OCI-LY1 (cell line): ENCODE data around the gene SMIM1.

Source experiments
- H2AFZ ChIP-seq: fragments of 200-600 bp; sonication (generic), shearing (Covaris generic); 2 replicates; pipeline ENCODE4 v1.6.0; 2014; ENCODE audit warnings: antibody characterized with exemption, mild to moderate bottlenecking, low read length
- H3F3A ChIP-seq: fragments of 200-600 bp; sonication (generic), shearing (Covaris generic); 2 replicates; pipeline ENCODE4 v1.6.0; 2014; ENCODE audit warnings: mild to moderate bottlenecking, antibody characterized with exemption, low read length, moderate library complexity; ENCODE audit not compliant: insufficient read depth
- H3K27ac ChIP-seq: fragments of 200-600 bp; sonication (generic); 2 replicates; pipeline ENCODE4 v1.5.1; 2014; ENCODE audit warnings: low read length, mixed run types, mild to moderate bottlenecking, low read depth; ENCODE audit not compliant: poor library complexity, severe bottlenecking
- H3K27me3 ChIP-seq: fragments of 200-600 bp; sonication (generic); 2 replicates; pipeline ENCODE4 v1.6.0; 2014; ENCODE audit warnings: antibody characterized with exemption, mild to moderate bottlenecking, low read length, moderate library complexity; ENCODE audit not compliant: insufficient read depth
- H3K36me3 ChIP-seq: fragments of 200-600 bp; sonication (generic); 2 replicates; pipeline ENCODE4 v1.6.1; 2014; ENCODE audit warnings: mild to moderate bottlenecking, antibody characterized with exemption, low read length, moderate library complexity, mixed read lengths; ENCODE audit not compliant: insufficient read depth
- H3K4me1 ChIP-seq: fragments of 200-600 bp; sonication (generic); 2 replicates; pipeline ENCODE4 v1.5.1; 2014; ENCODE audit warnings: mild to moderate bottlenecking, low read length, moderate library complexity; ENCODE audit not compliant: insufficient read depth, severe bottlenecking
- H3K4me2 ChIP-seq: fragments of 200-600 bp; sonication (generic), shearing (Covaris generic); 2 replicates; pipeline ENCODE4 v1.6.1; 2014; ENCODE audit warnings: low read length
- H3K4me3 ChIP-seq: fragments of 200-600 bp; sonication (generic); 2 replicates; pipeline ENCODE4 v1.5.1; 2014; ENCODE audit warnings: low read length, low read depth, mild to moderate bottlenecking, mixed read lengths; ENCODE audit not compliant: poor library complexity, severe bottlenecking
- H3K79me2 ChIP-seq: fragments of 200-600 bp; shearing (Covaris generic); 2 replicates; pipeline ENCODE4 v1.6.1; 2016; ENCODE audit warnings: mixed run types, low read length, mixed read lengths; ENCODE audit not compliant: insufficient read depth
- H3K9ac ChIP-seq: fragments of 200-600 bp; sonication (generic), shearing (Covaris generic); 2 replicates; pipeline ENCODE4 v1.6.1; 2014; ENCODE audit warnings: mild to moderate bottlenecking, low read length, mixed read lengths
- H3K9me2 ChIP-seq: fragments of 200-600 bp; sonication (generic), shearing (Covaris generic); 2 replicates; pipeline ENCODE4 v1.6.1; 2014; ENCODE audit warnings: low read depth, mild to moderate bottlenecking, low read length, mixed read lengths
- H3K9me3 ChIP-seq: fragments of 200-600 bp; shearing (Covaris generic); 2 replicates; pipeline ENCODE4 v1.6.1; 2014; ENCODE audit warnings: low read length, mixed read lengths
- H4K20me1 ChIP-seq: fragments of 200-600 bp; sonication (generic), shearing (Covaris generic); 2 replicates; pipeline ENCODE4 v1.6.0; 2016; ENCODE audit warnings: mild to moderate bottlenecking, low read length; ENCODE audit not compliant: insufficient read depth
- CTCF ChIP-seq: fragments of 200-600 bp; sonication (generic), shearing (Covaris generic); IDR thresholded peaks from 2 replicates; pipeline ENCODE4 v1.5.1; 2017; ENCODE audit warnings: mild to moderate bottlenecking, antibody characterized with exemption, low read length, moderate library complexity, mixed read lengths
- EZH2 ChIP-seq: fragments of 200-600 bp; sonication (generic), shearing (Covaris generic); IDR thresholded peaks from 2 replicates; pipeline ENCODE4 v1.8.0; 2017; ENCODE audit warnings: borderline replicate concordance, mixed run types, mild to moderate bottlenecking, antibody characterized with exemption, low read length, moderate library complexity, mixed read lengths

SMIM1 gene

GRCh38 chr1:3776231-3776961 is 3.8 kb downstream of the SMIM1 start:
- H3F3A ChIP-seq: no peaks in the 10 kb centered on the region
- H4K20me1 ChIP-seq: no peaks in the 10 kb centered on the region
- H3K27me3 ChIP-seq: no peaks in the 10 kb centered on the region
- H3K27ac ChIP-seq: no peak overlapping the region
- H3K4me1 ChIP-seq: peaks cover 22% of the 10 kb centered on the region
- H3K4me3 ChIP-seq: no peak overlapping the region
- H3K9me2 ChIP-seq: no peaks in the 10 kb centered on the region
- H3K4me2 ChIP-seq: no peak overlapping the region
- H3K9ac ChIP-seq: no peak overlapping the region
- H3K9me3 ChIP-seq: no peaks in the 10 kb centered on the region
- no peak overlapping the region for H2AFZ ChIP-seq
- TF ChIP-seq EZH2 (no peak), CTCF (no peak)
- no peaks in the 10 kb centered on the region for H3K79me2 ChIP-seq
- H3K36me3 ChIP-seq: peaks cover 28% of the 10 kb centered on the region

DNA sequence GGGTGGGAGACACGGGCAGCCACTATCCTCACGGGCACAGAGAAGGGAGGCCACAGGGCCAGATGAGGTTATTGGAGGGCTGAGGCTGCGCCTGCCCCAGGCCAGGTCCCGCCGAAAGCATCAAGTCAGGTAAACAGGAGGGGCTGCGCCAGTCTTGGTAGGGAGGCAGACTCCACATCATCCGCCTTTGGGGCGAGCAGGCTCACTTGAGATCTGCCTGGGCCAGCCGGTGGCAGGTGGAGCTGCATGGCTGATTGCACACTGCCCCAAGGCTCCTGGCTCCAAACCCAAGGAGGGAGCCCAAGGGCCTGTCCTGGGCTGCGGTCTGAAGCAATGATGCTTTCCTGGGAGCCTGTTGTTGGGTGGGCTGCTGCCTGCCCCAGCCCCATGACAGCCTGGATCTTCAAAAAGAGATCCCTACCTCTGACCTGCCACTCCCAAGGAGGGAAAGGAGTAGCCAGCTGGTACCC is 4.6 kb downstream of the SMIM1 start:
- H4K20me1 ChIP-seq: no peaks in the 10 kb centered on the region

DNA sequence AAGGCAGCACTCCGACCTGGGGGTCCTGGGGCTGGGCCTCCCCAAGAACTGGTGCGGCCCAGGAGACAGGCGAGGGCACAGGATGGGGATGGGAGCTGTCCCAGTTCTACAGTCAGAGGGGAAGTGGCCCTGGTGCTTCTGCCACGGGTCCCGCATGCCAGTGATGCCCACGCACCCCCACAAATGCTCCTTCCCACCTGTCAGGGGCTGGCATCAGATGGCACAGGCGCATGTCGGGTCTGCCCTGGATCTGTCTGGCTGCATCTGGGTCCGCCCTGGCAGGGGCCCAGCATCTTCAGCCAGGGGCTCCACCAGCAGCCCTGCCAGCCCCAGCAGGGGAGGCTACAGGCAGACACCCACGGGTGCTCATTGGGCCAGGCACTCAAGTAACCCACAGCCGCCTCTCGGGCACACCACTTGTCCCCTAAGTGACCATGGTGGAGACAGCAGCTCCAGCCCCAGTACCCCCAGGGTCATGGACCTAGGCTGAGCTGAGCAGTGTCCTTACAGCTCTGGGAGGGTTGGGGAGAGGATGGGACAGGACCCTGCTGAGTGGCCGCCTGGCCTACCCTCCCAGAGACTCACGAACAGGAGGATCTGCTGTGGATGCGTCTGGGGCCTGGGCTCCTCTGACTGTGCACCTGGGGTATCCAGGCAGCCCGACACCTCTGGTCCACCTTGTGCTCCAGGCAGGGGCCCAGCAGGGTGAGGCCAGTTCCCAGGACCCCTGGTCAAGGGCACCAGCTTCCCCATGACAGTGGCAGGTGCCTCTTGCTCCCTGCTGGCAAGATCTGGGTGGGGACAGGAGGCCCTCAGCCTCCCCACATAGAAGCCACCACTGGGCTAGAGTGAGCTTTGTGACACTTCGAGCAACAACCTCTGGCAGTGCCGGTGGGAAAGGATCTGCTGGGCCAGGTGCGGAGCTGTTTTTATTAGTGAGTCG is 5.4 kb downstream of the SMIM1 start:
- Histone ChIP-seq H4K20me1 (no peaks in the 10 kb centered on the region), H3K4me1 (peaks cover 14% of the 10 kb centered on the region), H3K27me3 (no peaks in the 10 kb centered on the region), H3K9me3 (no peaks in the 10 kb centered on the region), H3F3A (no peaks in the 10 kb centered on the region), H3K79me2 (no peaks in the 10 kb centered on the region), H3K9me2 (no peaks in the 10 kb centered on the region), H3K4me3 (no peak overlapping the region), H3K4me2 (no peak overlapping the region), H3K27ac (no peak overlapping the region), H3K36me3 (peaks cover 43% of the 10 kb centered on the region), H2AFZ (no peak overlapping the region), H3K9ac (no peak overlapping the region)
- TF ChIP-seq CTCF: no peak

More for the DNA sequence above, 4.6 kb downstream of the SMIM1 start:
- no peaks in the 10 kb centered on the region for H3K79me2 ChIP-seq
- H3K36me3 ChIP-seq: peaks cover 35% of the 10 kb centered on the region
- no peak overlapping the region for H3K27ac ChIP-seq
- no peak overlapping the region for H3K4me2 ChIP-seq
- H2AFZ ChIP-seq: no peak overlapping the region
- H3F3A ChIP-seq: no peaks in the 10 kb centered on the region
- H3K4me1 ChIP-seq: peaks cover 15% of the 10 kb centered on the region
- no peaks in the 10 kb centered on the region for H3K9me3 ChIP-seq
- H3K9me2 ChIP-seq: no peaks in the 10 kb centered on the region
- no peaks in the 10 kb centered on the region for H3K27me3 ChIP-seq
- H3K4me3 ChIP-seq: no peak overlapping the region
- H3K9ac ChIP-seq: no peak overlapping the region
- TF ChIP-seq EZH2 (no peak), CTCF (no peak)
